ELR (cell line): Measurements from ENCODE around the gene TWSG1.
A peak's percentile ranks its signal among the peaks of the same experiment; 100 is the strongest.
"Not testable (repeated sequence)": the region's sequence is repeated elsewhere in the genome, so short reads cannot be mapped to it uniquely, and the experiment has no call there.

Source experiments
- DNase-seq: peaks from one replicate; pipeline ENCODE4 v3.0.0-alpha.2; 2015; ENCODE audit warnings: low read depth

The TWSG1 gene

GRCh38 chr18:9426753-9427152 lies 92.2 kb downstream of the TWSG1 start:
- DNase-seq = no peak

GRCh38 chr18:9428301-9428706 lies 93.7 kb downstream of the TWSG1 start:
- no peak for DNase-seq

GRCh38 chr18:9428862-9429661 lies 94.5 kb downstream of the TWSG1 start:
- DNase-seq = no peak

- DNase-seq = no peak
These were observed 95.1 kb downstream of the TWSG1 start for GRCh38 chr18:9429662-9429993.

GRCh38 chr18:9430315-9430714 lies 95.7 kb downstream of the TWSG1 start:
- not testable (repeated sequence) for DNase-seq

- no peak for DNase-seq
These were observed 96.7 kb downstream of the TWSG1 start for GRCh38 chr18:9431296-9431695.

GRCh38 chr18:9433122-9433521 lies 98.5 kb downstream of the TWSG1 start:
- not testable (repeated sequence) for DNase-seq

- DNase-seq = no peak
These were observed 99.1 kb downstream of the TWSG1 start for GRCh38 chr18:9433671-9434121.

- no peak for DNase-seq
These were observed 99.6 kb downstream of the TWSG1 start for GRCh38 chr18:9434122-9434701.

GRCh38 chr18:9435041-9435440 lies 100.5 kb downstream of the TWSG1 start:
- DNase-seq = no peak

GRCh38 chr18:9436206-9436929 lies 101.8 kb downstream of the TWSG1 start:
- no peak for DNase-seq

GRCh38 chr18:9437021-9437437 lies 102.5 kb downstream of the TWSG1 start:
- peak; percentile 37 for DNase-seq

- DNase-seq = no peak
These were observed 103.1 kb downstream of the TWSG1 start for GRCh38 chr18:9437672-9438071.

GRCh38 chr18:9441061-9441460 lies 106.5 kb downstream of the TWSG1 start:
- DNase-seq = no peak

GRCh38 chr18:9444549-9444948 lies 110.0 kb downstream of the TWSG1 start:
- DNase-seq = no peak

GRCh38 chr18:9446839-9447238 lies 112.3 kb downstream of the TWSG1 start:
- DNase-seq = no peak

- no peak for DNase-seq
These were observed 112.8 kb downstream of the TWSG1 start for GRCh38 chr18:9447334-9447733.

- no peak for DNase-seq
These were observed 115.2 kb downstream of the TWSG1 start for GRCh38 chr18:9449600-9450414.

GRCh38 chr18:9450920-9451319 lies 116.3 kb downstream of the TWSG1 start:
- DNase-seq = not testable (repeated sequence)
